Urinary bladder (tissue), 4 donors: ENCODE results near the gene TYSND1. TPM values are rescaled to one million over a fixed set of nuclear protein-coding genes. Genes with fewer than 3 reads are reported as not detected.

Source experiments
- DNase-seq: peaks from one replicate; pipeline ENCODE4 v3.0.0-alpha.2; 2015; ENCODE audit errors: extremely low spot score
- H3K27ac ChIP-seq: one replicate; pipeline ENCODE4 v1.5.1; 2013; ENCODE audit warnings: low read depth, mild to moderate bottlenecking, moderate library complexity
- H3K36me3 ChIP-seq: one replicate; pipeline ENCODE4 v1.6.1; 2013; ENCODE audit warnings: mild to moderate bottlenecking, moderate library complexity; ENCODE audit not compliant: insufficient read depth
- H3K4me1 ChIP-seq: one replicate; pipeline ENCODE4 v1.6.1; 2013; ENCODE audit warnings: mild to moderate bottlenecking, moderate library complexity; ENCODE audit not compliant: insufficient read depth
- H3K4me3 ChIP-seq: one replicate; pipeline ENCODE4 v1.5.1; 2013; ENCODE audit warnings: low read depth, low read length
- WGBS: extraction: QIAGEN DNeasy Blood & Tissue Kit; methylation state at CpG from one replicate; pipeline ENCODE4 v1.1.7; 2013; 5-methylcytosine and 5-hydroxymethylcytosine counted together
- polyA plus RNA-seq: library from polyadenylated mRNA; stranded (reverse); fragments of 200-250 nt; gene quantifications from one replicate; pipeline ENCODE4 v1.2.3, GENCODE V29; 2013
- total RNA-seq: library from RNA; depleted of rRNA; stranded (reverse); fragments of >200 nt; gene quantifications from one replicate; pipeline ENCODE4 v1.2.3, GENCODE V29; 2014
- donor health status: healthy with polysubstance abuse.
- donor health status: healthy.

The TYSND1 gene
- total and polyA plus RNA-seq, 2 donors, result 7.2 to 11.7 TPM

DNA sequence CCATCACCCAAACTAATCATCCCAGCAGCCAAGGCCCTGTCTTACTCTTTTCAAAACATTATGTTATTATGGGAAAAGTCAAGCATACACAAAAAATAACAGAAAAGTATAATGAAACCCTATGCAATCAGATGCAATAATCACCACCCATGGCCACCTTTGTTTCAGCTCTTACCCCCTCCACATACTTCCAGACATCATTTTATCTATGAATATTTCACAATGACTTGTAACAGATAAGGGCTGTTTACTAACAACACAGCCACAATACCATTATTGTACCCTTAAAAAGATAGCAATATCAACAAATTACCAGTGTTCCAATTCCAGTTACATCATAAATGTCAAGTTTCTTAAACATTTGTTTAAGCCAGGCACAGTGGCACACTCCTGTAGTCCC is 49.0 kb downstream of the TYSND1 start:
- Histone ChIP-seq H3K4me3 (no peak overlapping the region), H3K27ac (no peak overlapping the region), H3K36me3 (no peaks in the 10 kb centered on the region), H3K4me1 (no peaks in the 10 kb centered on the region)
- no peak for DNase-seq

DNA sequence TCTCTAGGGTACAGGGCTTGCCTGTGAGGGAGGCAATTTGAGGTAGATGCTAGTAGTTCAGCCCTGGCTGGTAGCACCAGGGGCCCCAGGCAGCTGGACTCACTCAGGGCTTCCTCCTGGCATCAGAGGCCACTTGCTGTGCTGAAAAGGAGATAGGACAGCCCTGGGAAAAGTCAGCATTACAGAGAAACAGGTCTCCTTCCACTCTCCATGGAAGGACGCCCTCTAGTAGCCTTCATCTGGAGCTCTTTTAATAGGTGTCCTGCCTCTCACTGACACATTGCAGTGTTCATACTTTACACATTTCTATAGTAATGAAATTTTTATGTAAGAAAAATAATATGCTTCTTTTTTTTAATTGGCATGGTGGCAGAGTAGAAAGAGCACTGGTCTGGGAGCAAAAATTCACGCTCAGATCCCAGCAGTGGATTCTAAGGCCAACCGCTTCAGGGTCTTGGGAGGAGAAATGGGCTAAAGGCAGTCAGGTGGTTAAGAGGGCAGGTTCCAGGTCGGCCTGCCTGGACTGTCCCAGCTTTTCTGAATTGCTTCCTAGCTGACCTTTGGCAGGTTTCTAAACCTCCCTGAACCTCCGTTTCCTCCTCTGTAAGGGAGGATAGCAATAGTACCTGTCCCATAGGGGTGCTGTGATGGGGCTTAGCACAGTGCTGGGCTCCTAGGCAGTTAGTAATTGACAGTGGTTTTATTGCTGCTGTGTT is 49.6 kb downstream of the TYSND1 start:
- DNase-seq, result no peak
- Histone ChIP-seq H3K27ac (no peak overlapping the region), H3K4me3 (no peak overlapping the region), H3K36me3 (no peaks in the 10 kb centered on the region), H3K4me1 (no peaks in the 10 kb centered on the region)
- 95% methylated on average over 5 of the region's 5 CpGs for WGBS

DNA sequence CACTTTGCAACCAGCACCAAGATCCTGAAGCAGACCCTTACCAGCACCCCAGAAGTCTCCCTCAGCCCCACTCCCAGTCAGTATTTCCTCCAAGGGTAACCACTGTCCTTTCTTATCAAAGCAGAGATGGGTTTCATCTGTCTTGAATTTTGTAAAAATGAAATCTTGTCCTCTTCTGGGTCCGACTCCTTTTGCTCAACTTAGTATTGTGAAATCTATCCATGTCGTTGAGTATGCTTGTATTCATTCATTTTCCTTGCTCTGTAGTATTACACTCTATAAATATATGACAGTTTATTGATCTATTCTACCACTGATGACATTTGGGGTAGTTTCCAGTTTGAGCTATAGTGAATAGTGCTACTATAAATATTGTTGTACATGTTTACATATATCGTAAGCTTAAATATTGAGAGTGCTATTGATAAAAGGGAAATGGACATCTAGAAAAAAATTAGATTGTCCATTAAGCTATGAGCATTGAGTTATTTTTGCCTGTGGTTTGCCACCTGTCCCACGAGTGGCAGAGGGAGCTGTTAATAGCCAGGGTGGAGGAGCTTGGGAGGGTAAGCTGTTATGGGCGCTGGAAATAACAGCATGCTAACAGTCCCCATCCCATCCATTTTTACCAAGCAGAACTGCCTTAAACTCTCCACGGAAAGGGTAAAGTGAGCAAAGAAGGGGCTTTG is 50.3 kb downstream of the TYSND1 start:
- no peak overlapping the region for H3K27ac ChIP-seq
- no peak for DNase-seq
- H3K4me1 ChIP-seq, result no peaks in the 10 kb centered on the region
- H3K4me3 ChIP-seq, result no peak overlapping the region
- no peaks in the 10 kb centered on the region for H3K36me3 ChIP-seq
- 91% methylated on average over 6 of the region's 6 CpGs for WGBS

DNA sequence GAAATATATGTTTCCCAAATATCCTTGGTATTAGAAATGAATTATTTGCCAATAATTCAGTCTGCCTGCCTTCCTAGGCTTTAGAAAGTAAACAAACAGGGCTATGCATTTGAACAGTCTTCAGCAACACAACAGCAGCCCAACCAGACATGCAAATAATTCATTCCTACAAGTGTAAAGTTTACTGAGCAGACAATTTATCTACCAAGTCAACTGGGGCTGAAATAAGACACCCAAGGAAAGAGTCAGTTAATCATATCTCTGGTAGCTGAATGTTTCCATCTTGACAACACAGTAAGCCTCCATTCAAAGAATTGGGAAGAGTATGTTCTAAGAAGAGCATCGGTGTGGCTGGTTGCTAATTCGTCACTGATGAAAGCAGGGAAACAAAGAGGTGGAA is 52.2 kb downstream of the TYSND1 start:
- no peaks in the 10 kb centered on the region for H3K4me1 ChIP-seq
- no peak overlapping the region for H3K4me3 ChIP-seq
- 89% methylated on average over 2 of the region's 2 CpGs for WGBS
- H3K36me3 ChIP-seq, result no peaks in the 10 kb centered on the region
- no peak overlapping the region for H3K27ac ChIP-seq
- DNase-seq, result no peak

DNA sequence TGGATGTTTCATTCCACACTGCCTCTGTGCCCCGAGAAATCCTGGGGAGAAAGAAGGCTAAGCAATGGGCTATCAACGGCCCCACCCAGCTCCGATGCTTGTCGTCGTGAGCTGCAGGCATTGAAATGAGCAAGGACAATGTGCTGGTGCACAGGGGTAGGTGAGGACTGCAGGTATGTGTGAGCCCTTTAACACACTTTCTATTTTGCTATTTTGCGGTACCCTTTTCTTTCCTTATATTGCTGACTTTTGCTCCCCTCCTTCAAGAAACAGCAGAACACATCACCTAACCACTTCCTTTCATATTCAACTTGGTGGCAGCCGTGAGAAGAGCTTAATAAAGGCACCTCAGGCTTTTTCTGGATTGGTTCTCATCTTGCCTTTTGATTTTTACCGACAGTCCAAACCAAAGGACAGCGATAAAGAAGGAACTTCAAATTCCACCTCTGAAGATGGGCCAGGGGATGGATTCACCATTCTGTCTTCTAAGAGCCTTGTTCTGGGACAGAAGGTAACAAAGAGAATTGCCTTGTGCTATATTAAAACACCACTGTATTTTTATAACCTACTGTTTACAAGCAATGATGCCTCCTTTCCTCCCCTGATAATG is 53.1 kb downstream of the TYSND1 start:
- no peaks in the 10 kb centered on the region for H3K4me1 ChIP-seq
- no peak overlapping the region for H3K4me3 ChIP-seq
- DNase-seq, result no peak
- no peaks in the 10 kb centered on the region for H3K36me3 ChIP-seq
- no peak overlapping the region for H3K27ac ChIP-seq
- WGBS, result 90% methylated on average over 9 of the region's 9 CpGs

DNA sequence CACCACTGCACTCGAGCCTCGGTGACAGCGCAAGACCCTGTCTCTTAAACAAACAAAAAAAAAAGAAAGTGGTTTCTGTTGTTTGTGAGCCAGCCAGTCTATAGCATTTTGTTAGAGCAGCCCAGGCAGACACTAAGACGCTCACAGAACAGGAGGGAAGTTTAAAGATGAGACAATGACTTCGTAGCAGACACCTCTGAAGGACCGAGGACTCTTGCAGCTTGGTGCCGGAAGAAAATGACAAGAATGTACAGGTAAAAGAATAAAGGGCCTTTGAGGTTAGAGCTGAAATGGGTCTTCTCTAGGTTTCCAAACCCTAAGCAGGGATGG is 54.1 kb downstream of the TYSND1 start:
- Histone ChIP-seq H3K27ac (no peak overlapping the region), H3K4me3 (no peak overlapping the region), H3K36me3 (no peaks in the 10 kb centered on the region), H3K4me1 (no peaks in the 10 kb centered on the region)
- DNase-seq, result no peak
- 91% methylated on average over 7 of the region's 7 CpGs for WGBS

DNA sequence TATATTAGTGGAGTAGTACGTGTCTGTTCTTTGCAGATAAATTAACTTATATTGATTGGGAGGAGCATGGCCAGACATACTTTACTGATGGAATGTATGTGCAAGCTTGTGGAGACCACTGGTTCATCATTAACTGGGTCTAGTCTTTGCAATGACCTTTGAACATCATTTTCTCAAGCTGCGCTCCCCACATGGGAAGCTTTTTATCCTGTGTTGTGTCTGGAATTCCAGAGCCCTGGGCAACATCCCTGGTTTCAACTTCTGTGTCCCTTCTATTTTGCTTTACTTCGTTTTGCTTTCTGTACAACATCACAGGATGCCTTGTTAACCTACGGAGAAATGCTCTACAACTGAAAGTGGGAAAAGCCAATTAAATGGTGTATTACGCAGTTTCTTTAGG is 55.5 kb downstream of the TYSND1 start:
- 97% methylated on average over 5 of the region's 5 CpGs for WGBS
- no peak overlapping the region for H3K27ac ChIP-seq
- H3K36me3 ChIP-seq, result no peaks in the 10 kb centered on the region
- H3K4me3 ChIP-seq, result no peak overlapping the region
- no peaks in the 10 kb centered on the region for H3K4me1 ChIP-seq
- no peak for DNase-seq

DNA sequence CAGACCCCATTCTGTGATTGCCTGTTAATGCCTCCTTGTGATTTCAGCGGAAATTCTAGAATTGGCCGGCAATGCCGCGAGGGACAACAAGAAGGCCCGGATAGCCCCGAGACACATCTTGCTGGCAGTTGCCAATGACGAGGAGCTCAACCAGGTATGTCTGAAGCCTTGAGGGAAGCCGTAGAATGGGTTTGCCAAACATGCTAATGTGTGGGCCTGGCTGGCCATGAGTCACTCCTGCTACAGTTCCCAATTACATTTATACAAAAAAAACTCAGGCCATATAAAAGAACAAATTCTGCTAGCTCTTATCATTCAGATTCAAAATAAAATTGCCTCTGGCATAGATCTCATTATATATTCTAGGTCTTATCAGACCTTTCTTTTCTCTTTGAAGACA is 56.5 kb downstream of the TYSND1 start:
- no peak overlapping the region for H3K27ac ChIP-seq
- WGBS, result 97% methylated on average over 8 of the region's 8 CpGs
- no peak overlapping the region for H3K4me3 ChIP-seq
- no peaks in the 10 kb centered on the region for H3K36me3 ChIP-seq
- no peaks in the 10 kb centered on the region for H3K4me1 ChIP-seq
- DNase-seq, result no peak

DNA sequence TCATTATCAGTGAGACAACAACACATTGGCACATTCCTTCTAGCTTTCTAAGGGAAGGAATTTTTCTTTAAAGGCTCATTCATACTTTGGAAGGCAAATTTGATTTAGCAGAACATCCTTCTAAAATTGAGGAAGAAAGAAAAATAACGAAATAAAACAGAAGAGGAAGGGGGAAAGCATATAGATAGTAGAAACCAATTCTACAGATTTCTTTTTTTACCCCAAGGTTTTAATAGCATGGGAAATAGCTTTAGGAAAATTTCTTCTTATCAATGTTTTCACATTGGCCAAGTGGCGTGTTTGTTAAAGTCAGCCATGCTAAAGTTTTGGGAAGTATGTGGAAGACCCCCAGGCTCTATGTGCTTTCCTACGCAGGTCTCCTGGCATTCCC is 58.2 kb downstream of the TYSND1 start:
- no peaks in the 10 kb centered on the region for H3K4me1 ChIP-seq
- H3K27ac ChIP-seq, result no peak overlapping the region
- 91% methylated on average over 3 of the region's 3 CpGs for WGBS
- H3K4me3 ChIP-seq, result no peak overlapping the region
- DNase-seq, result no peak
- no peaks in the 10 kb centered on the region for H3K36me3 ChIP-seq

Other genes with a start within 250 kb of the TYSND1 start
- 15.2 TPM for gene MACROH2A2, start 93.9 kb downstream of the TYSND1 start, total RNA-seq
- gene MACROH2A2, start 93.9 kb downstream of the TYSND1 start, polyA plus RNA-seq, result 18.4 TPM
- 1.7 TPM for gene AIFM2, start 13.9 kb downstream of the TYSND1 start, total RNA-seq
- gene AIFM2, start 13.9 kb downstream of the TYSND1 start, polyA plus RNA-seq, result 17.1 TPM
- 218 TPM for gene SAR1A, start 23.8 kb upstream of the TYSND1 start, total RNA-seq
- 49.4 TPM for gene SAR1A, start 23.8 kb upstream of the TYSND1 start, polyA plus RNA-seq
- 116 TPM for gene PPA1, start 86.7 kb upstream of the TYSND1 start, total RNA-seq
- 67.4 TPM for gene PPA1, start 86.7 kb upstream of the TYSND1 start, polyA plus RNA-seq
- gene NPFFR1, start 137.3 kb upstream of the TYSND1 start, total RNA-seq, result 0.05 TPM
- gene NPFFR1, start 137.3 kb upstream of the TYSND1 start, polyA plus RNA-seq, result 0.01 TPM
- 4.1 TPM for gene LRRC20, start 235.9 kb upstream of the TYSND1 start, total RNA-seq
- 15.0 TPM for gene LRRC20, start 235.9 kb upstream of the TYSND1 start, polyA plus RNA-seq